Psoas muscle (tissue), 8 donors: ENCODE data around the gene KCNMA1. TPM values are rescaled to one million over a fixed set of nuclear protein-coding genes. Genes with fewer than 3 reads are reported as not detected.
A peak's percentile ranks its signal among the peaks of the same experiment; 100 is the strongest.

Experiments
- ATAC-seq, 4 donors: fragments of 200-7000 bp; cut with Tn5 transposase; one replicate each; pipeline ENCODE4 v1.9.1; 2020; ENCODE audit warnings: moderate library complexity in 3 of 4, mild to moderate bottlenecking in 2 of 4
- DNase-seq, 2 donors: peaks; one replicate each; pipeline ENCODE4 v3.0.0-alpha.2; 2020
- H3K27ac ChIP-seq: fragments of 200-600 bp; one replicate; pipeline ENCODE4 v1.8.0; 2022
- H3K27me3 ChIP-seq, 3 donors: fragments of 200-600 bp in 1 of 3; one replicate each; pipeline versions ENCODE4 v1.6.1 to v1.8.0; 2013 to 2022; ENCODE audit warnings: low read length in 2 of 3, mild to moderate bottlenecking in 2 of 3, moderate library complexity in 1 of 3; ENCODE audit not compliant: insufficient read depth in 3 of 3
- H3K36me3 ChIP-seq, 2 donors: fragments of 200-600 bp in 1 of 2; one replicate each; pipeline versions ENCODE4 v1.6.1 to v1.8.0; 2013 to 2022; ENCODE audit warnings: low read depth in 1 of 2, mild to moderate bottlenecking in 1 of 2, moderate library complexity in 1 of 2; ENCODE audit not compliant: insufficient read depth in 1 of 2
- H3K4me1 ChIP-seq: fragments of 200-600 bp; one replicate; pipeline ENCODE4 v1.8.0; 2022
- H3K4me3 ChIP-seq: fragments of 200-600 bp; one replicate; pipeline ENCODE4 v1.8.0; 2022; ENCODE audit warnings: mild to moderate bottlenecking
- H3K9me3 ChIP-seq: fragments of 200-600 bp; one replicate; pipeline ENCODE4 v1.8.0; 2022
- CTCF ChIP-seq: fragments of 200-600 bp; IDR thresholded peaks from one replicate; pipeline ENCODE4 v1.8.0; 2022; ENCODE audit warnings: antibody characterized with exemption
- WGBS, 3 donors: extraction: QIAGEN DNeasy Blood & Tissue Kit; methylation state at CpG; one replicate each; pipeline versions ENCODE4 v1.1.6 to v1.1.7; 2013; 5-methylcytosine and 5-hydroxymethylcytosine counted together
- intact Hi-C, 2 donors: fragments of 100-400 bp; cut with DNase I; formaldehyde crosslinking; loops; one replicate each; pipeline versions ENCODE4 v1.11.0 to v1.14.2; 2022
- polyA plus RNA-seq, 3 donors: library from polyadenylated mRNA; stranded (reverse); fragments of 200-250 nt; gene quantifications; one replicate each; pipeline ENCODE4 v1.2.3, GENCODE V29; 2013
- total RNA-seq, 4 donors: library from RNA; stranded (reverse); fragmentation: NEBNext Ultra II Directional in 2 of 4; extraction: Animal tissue kit (Norgen Biotek cat#: 25700) in 2 of 4; gene quantifications; one replicate each; pipeline versions ENCODE4 v1.2.1 to v1.2.4, GENCODE V29; 2021 to 2023
- donor health status: healthy with polysubstance abuse.
- donor health status: DM: no; HTN: no; CAD: no; lungs with moderate emphysema.
- donor health status: Bipolar disorder and iron deficiency.
- donor health status: healthy.
- donor health status: DM: yes; HTN: yes; CAD: no.
- donor health status: DM: no; HTN: no; CAD: no.
- donor health status: DM: no; HTN: no; CAD: no.
- donor health status: DM: yes; HTN: yes; CAD: no.

KCNMA1 gene
- total and polyA plus RNA-seq, 7 donors: 7.9 to 53.0 (median 41.9) TPM

GRCh38 chr10:77406764-77407430, 230.7 kb downstream of the KCNMA1 start:
- Histone ChIP-seq H3K9me3 (no peaks in the 10 kb centered on the region), H3K4me1 (peaks cover 26% of the 10 kb centered on the region), H3K27me3 (peaks cover 0 to 2% (median 0%) of the 10 kb centered on the region in 3 donors), H3K4me3 (no peak overlapping the region), H3K27ac (peak overlapping the region; percentile 9), H3K36me3 (peaks cover 0 to 4% of the 10 kb centered on the region in 2 donors)
- no peak for TF ChIP-seq CTCF
- 53 to 64% (median 57%) methylated on average over 5 of the region's 5 CpGs for WGBS, 3 donors
- intact Hi-C loops: no loop called here
- peak in 3 of 4 donors; percentile 58 to 79 (median 67) for ATAC-seq
- DNase-seq: no peak

- TF ChIP-seq CTCF: no peak
- Histone ChIP-seq H3K27ac (peak overlapping the region; percentile 53), H3K27me3 (peaks cover 0 to 4% (median 0%) of the 10 kb centered on the region in 3 donors), H3K36me3 (peaks cover 0 to 4% of the 10 kb centered on the region in 2 donors), H3K4me1 (peaks cover 17% of the 10 kb centered on the region), H3K4me3 (no peak overlapping the region), H3K9me3 (no peaks in the 10 kb centered on the region)
- intact Hi-C loops: no loop called here
- peak; percentile 88 to 94 (median 94) for ATAC-seq
- 17 to 25% (median 19%) methylated on average over 5 of the region's 5 CpGs for WGBS, 3 donors
- DNase-seq: peak; percentile 78 to 84
Measured at GRCh38 chr10:77405771-77406241, 231.8 kb downstream of the KCNMA1 start.

- Histone ChIP-seq H3K27me3 (peaks cover 0 to 4% (median 0%) of the 10 kb centered on the region in 3 donors), H3K9me3 (no peaks in the 10 kb centered on the region), H3K27ac (no peak overlapping the region), H3K36me3 (peaks cover 0 to 4% of the 10 kb centered on the region in 2 donors), H3K4me1 (peaks cover 18% of the 10 kb centered on the region), H3K4me3 (no peak overlapping the region)
- 64 to 67% (median 65%) methylated on average over 3 of the region's 3 CpGs for WGBS, 3 donors
- DNase-seq: no peak
- intact Hi-C loops: no loop called here
- no peak for ATAC-seq
- no peak for TF ChIP-seq CTCF
Measured at GRCh38 chr10:77404810-77405209, 232.8 kb downstream of the KCNMA1 start.

GRCh38 chr10:77403761-77404160, 233.8 kb downstream of the KCNMA1 start:
- no peak for TF ChIP-seq CTCF
- intact Hi-C loops: no loop called here
- Histone ChIP-seq H3K27me3 (peaks cover 0 to 4% (median 0%) of the 10 kb centered on the region in 3 donors), H3K27ac (no peak overlapping the region), H3K9me3 (no peaks in the 10 kb centered on the region), H3K4me1 (peaks cover 29% of the 10 kb centered on the region), H3K36me3 (peaks cover 0 to 4% of the 10 kb centered on the region in 2 donors), H3K4me3 (no peak overlapping the region)
- ATAC-seq (no peak), DNase-seq (no peak)
- 80 to 91% (median 85%) methylated on average over 8 of the region's 8 CpGs for WGBS, 3 donors
